Activated naive CD4-positive, alpha-beta T cell treated with anti-CD3 and anti-CD28 coated beads, Interleukin-2, amount 10 ng/mL, durations not matched to agents 7 days and 5 days (primary cell): ENCODE data around the gene FIS1.
"Not testable (repeated sequence)": the region's sequence is repeated elsewhere in the genome, so short reads cannot be mapped to it uniquely, and the experiment has no call there.

ENCODE experiments used
- CTCF ChIA-PET: fragments of 350-600 bp; sonication (Branson Sonifier 250); formaldehyde crosslinking; loops from one replicate; lab custom pipeline; 2021; ENCODE audit warnings: antibody characterized with exemption; lab: Charles Lee
- DNase-seq: peaks from one replicate; pipeline ENCODE4 v3.0.0-alpha.2; 2020
- H3K27ac Mint-ChIP-seq: one replicate; pipeline ENCODE4 v1.8.0; 2021; ENCODE audit warnings: mild to moderate bottlenecking, moderate library complexity, mixed read lengths
- H3K27me3 Mint-ChIP-seq: one replicate; pipeline ENCODE4 v1.8.0; 2021; ENCODE audit warnings: mild to moderate bottlenecking, mixed read lengths
- H3K36me3 Mint-ChIP-seq: one replicate; pipeline ENCODE4 v1.8.0; 2021; ENCODE audit warnings: mixed read lengths
- H3K4me1 Mint-ChIP-seq: one replicate; pipeline ENCODE4 v1.8.0; 2021; ENCODE audit warnings: mixed read lengths
- H3K4me3 Mint-ChIP-seq: one replicate; pipeline ENCODE4 v1.8.0; 2021; ENCODE audit warnings: mild to moderate bottlenecking, moderate library complexity, mixed read lengths
- H3K9me3 Mint-ChIP-seq: one replicate; pipeline ENCODE4 v1.8.0; 2021; ENCODE audit warnings: mixed read lengths

Gene FIS1

GRCh38 chr7:101244375-101245146 lies at the start of gene FIS1:
TSS of gene FIS1 (minus strand) at chr7:101245081. CDS start at chr7:101245004, 77 bp downstream.
- peak; percentile 96 for DNase-seq
- Mint-ChIP-seq H3K4me1 (peaks cover 50% of the 10 kb centered on the region), H3K27me3 (no peaks in the 10 kb centered on the region), H3K4me3 (peak within 1 kb of the TSS; percentile 92), H3K9me3 (no peaks in the 10 kb centered on the region), H3K36me3 (peaks cover 35% of the 10 kb centered on the region), H3K27ac (peak within 1 kb of the TSS; percentile 97)
- CTCF ChIA-PET, result interaction anchor here (0.6 to 4.3 kb wide), 16 partner anchors 8 to 122 kb away, joined by 3 to 33 read pairs (median 6); partner anchors contain the start of genes PLOD3 and ZNHIT1

GRCh38 chr7:101294039-101294831 lies 49.4 kb upstream of the FIS1 start:
- H3K27me3 Mint-ChIP-seq, result peaks cover 82% of the 10 kb centered on the region
- H3K9me3 Mint-ChIP-seq, result no peaks in the 10 kb centered on the region
- H3K4me1 Mint-ChIP-seq, result no peaks in the 10 kb centered on the region
- no peak for DNase-seq
- CTCF ChIA-PET, result interaction anchor here (2.2 kb wide), 1 partner anchor 12 kb away, joined by 6 read pairs; no protein-coding TSS in a partner anchor
- no peak overlapping the region for H3K27ac Mint-ChIP-seq
- H3K4me3 Mint-ChIP-seq, result no peak overlapping the region
- no peaks in the 10 kb centered on the region for H3K36me3 Mint-ChIP-seq

GRCh38 chr7:101293069-101294021 lies 48.5 kb upstream of the FIS1 start:
- H3K27ac Mint-ChIP-seq, H3K9me3 Mint-ChIP-seq, H3K36me3 Mint-ChIP-seq, H3K4me1 Mint-ChIP-seq, DNase-seq, H3K4me3 Mint-ChIP-seq: not testable (repeated sequence)
- CTCF ChIA-PET, result interaction anchor here (0.9 to 2.2 kb wide), 3 partner anchors 8 to 25 kb away, joined by 3 to 6 read pairs (median 4); no protein-coding TSS in a partner anchor
- H3K27me3 Mint-ChIP-seq, result peaks cover 78% of the 10 kb centered on the region

GRCh38 chr7:101292566-101292965 lies 47.7 kb upstream of the FIS1 start:
- H3K9me3 Mint-ChIP-seq, H3K36me3 Mint-ChIP-seq, H3K27ac Mint-ChIP-seq, DNase-seq, H3K4me3 Mint-ChIP-seq, H3K4me1 Mint-ChIP-seq: not testable (repeated sequence)
- peaks cover 74% of the 10 kb centered on the region for H3K27me3 Mint-ChIP-seq
- CTCF ChIA-PET, result interaction anchor here (0.9 to 1.3 kb wide), 2 partner anchors 9 to 25 kb away, joined by 3 to 4 read pairs; no protein-coding TSS in a partner anchor

GRCh38 chr7:101290186-101291037 lies 45.5 kb upstream of the FIS1 start:
- H3K4me1 Mint-ChIP-seq, H3K4me3 Mint-ChIP-seq, H3K36me3 Mint-ChIP-seq, H3K27ac Mint-ChIP-seq, H3K9me3 Mint-ChIP-seq: not testable (repeated sequence)
- peaks cover 78% of the 10 kb centered on the region for H3K27me3 Mint-ChIP-seq
- DNase-seq, result peak; percentile 71
- CTCF ChIA-PET, result interaction anchor here (0.7 to 2.5 kb wide), 19 partner anchors 8 to 678 kb away, joined by 3 to 13 read pairs (median 4); partner anchors contain the start of genes CLDN15, FIS1 and SERPINE1

GRCh38 chr7:101289687-101290086 lies 44.8 kb upstream of the FIS1 start:
- peaks cover 76% of the 10 kb centered on the region for H3K27me3 Mint-ChIP-seq
- H3K4me3 Mint-ChIP-seq, DNase-seq, H3K4me1 Mint-ChIP-seq, H3K27ac Mint-ChIP-seq, H3K9me3 Mint-ChIP-seq, H3K36me3 Mint-ChIP-seq: not testable (repeated sequence)
- CTCF ChIA-PET, result interaction anchor here (0.9 to 2.5 kb wide), 7 partner anchors 12 to 145 kb away, joined by 4 to 11 read pairs (median 5); partner anchors contain the start of gene FIS1

- CTCF ChIA-PET, result no interaction called here
- H3K4me1 Mint-ChIP-seq, result peaks cover 9% of the 10 kb centered on the region
- no peak overlapping the region for H3K4me3 Mint-ChIP-seq
- no peaks in the 10 kb centered on the region for H3K36me3 Mint-ChIP-seq
- no peak overlapping the region for H3K27ac Mint-ChIP-seq
- no peak for DNase-seq
- H3K9me3 Mint-ChIP-seq, result no peaks in the 10 kb centered on the region
- peaks cover 64% of the 10 kb centered on the region for H3K27me3 Mint-ChIP-seq
These were observed 43.6 kb upstream of the FIS1 start for GRCh38 chr7:101288439-101288838.

GRCh38 chr7:101287032-101287431 lies 42.2 kb upstream of the FIS1 start:
- Mint-ChIP-seq H3K36me3 (no peaks in the 10 kb centered on the region), H3K27ac (no peak overlapping the region), H3K4me1 (peaks cover 17% of the 10 kb centered on the region), H3K4me3 (no peak overlapping the region), H3K9me3 (no peaks in the 10 kb centered on the region), H3K27me3 (peaks cover 56% of the 10 kb centered on the region)
- CTCF ChIA-PET, result no interaction called here
- DNase-seq, result no peak

- H3K27ac Mint-ChIP-seq, CTCF ChIA-PET, H3K36me3 Mint-ChIP-seq, DNase-seq, H3K4me3 Mint-ChIP-seq, H3K9me3 Mint-ChIP-seq: not testable (repeated sequence)
- peaks cover 56% of the 10 kb centered on the region for H3K27me3 Mint-ChIP-seq
- H3K4me1 Mint-ChIP-seq, result peaks cover 17% of the 10 kb centered on the region
These were observed 41.0 kb upstream of the FIS1 start for GRCh38 chr7:101285880-101286279.

GRCh38 chr7:101285171-101285570 lies 40.3 kb upstream of the FIS1 start:
- CTCF ChIA-PET, result interaction anchor here (0.6 kb wide), 1 partner anchor 387 kb away, joined by 3 read pairs; no protein-coding TSS in a partner anchor
- no peak for DNase-seq
- no peak overlapping the region for H3K27ac Mint-ChIP-seq
- H3K4me1 Mint-ChIP-seq, result peaks cover 17% of the 10 kb centered on the region
- peaks cover 51% of the 10 kb centered on the region for H3K27me3 Mint-ChIP-seq
- no peak overlapping the region for H3K4me3 Mint-ChIP-seq
- no peaks in the 10 kb centered on the region for H3K36me3 Mint-ChIP-seq
- no peaks in the 10 kb centered on the region for H3K9me3 Mint-ChIP-seq

- not testable (repeated sequence) for H3K9me3 Mint-ChIP-seq, H3K27ac Mint-ChIP-seq, H3K4me3 Mint-ChIP-seq, H3K36me3 Mint-ChIP-seq, H3K4me1 Mint-ChIP-seq, DNase-seq
- CTCF ChIA-PET, result interaction anchor here (0.7 to 4.1 kb wide), 4 partner anchors 10 to 137 kb away, joined by 3 to 56 read pairs (median 18); no protein-coding TSS in a partner anchor
- H3K27me3 Mint-ChIP-seq, result peaks cover 41% of the 10 kb centered on the region
These were observed 36.0 kb upstream of the FIS1 start for GRCh38 chr7:101280912-101281311.

- no peak for DNase-seq
- CTCF ChIA-PET, result interaction anchor here (1.0 kb wide), 1 partner anchor 86 kb away, joined by 4 read pairs; no protein-coding TSS in a partner anchor
- peaks cover 8% of the 10 kb centered on the region for H3K4me1 Mint-ChIP-seq
- no peaks in the 10 kb centered on the region for H3K9me3 Mint-ChIP-seq
- no peak overlapping the region for H3K27ac Mint-ChIP-seq
- no peak overlapping the region for H3K4me3 Mint-ChIP-seq
- no peaks in the 10 kb centered on the region for H3K36me3 Mint-ChIP-seq
- peaks cover 36% of the 10 kb centered on the region for H3K27me3 Mint-ChIP-seq
These were observed 33.8 kb upstream of the FIS1 start for GRCh38 chr7:101278461-101279292.
